WTC11 (cell line): ENCODE results near the gene NACC2. TPM values are rescaled to one million over a fixed set of nuclear protein-coding genes. Genes with fewer than 3 reads are reported as not detected.

Experiments
- ATAC-seq: fragments of 200-7000 bp; cut with Tn5 transposase; 2 replicates; pipeline ENCODE4 v1.10.0; 2021; ENCODE audit warnings: mild to moderate bottlenecking, moderate library complexity
- CTCF ChIA-PET: fragments of 300-600 bp; sonication (Branson Sonifier 250); formaldehyde crosslinking; loops from one replicate; lab custom pipeline; 2021; ENCODE audit warnings: antibody characterized with exemption; lab: Charles Lee
- POLR2A ChIA-PET: fragments of 350-600 bp; sonication (Branson Sonifier 250); formaldehyde crosslinking; loops from one replicate; lab custom pipeline; 2021; ENCODE audit warnings: antibody characterized with exemption; lab: Charles Lee
- DNase-seq: peaks from one replicate; pipeline ENCODE4 v3.0.0; 2021; ENCODE audit warnings: low spot score
- H3K27ac Mint-ChIP-seq: 2 replicates; pipeline ENCODE4 v1.8.0; 2021; ENCODE audit warnings: mixed read lengths
- H3K27me3 Mint-ChIP-seq: 2 replicates; pipeline ENCODE4 v1.8.0; 2021; ENCODE audit warnings: low read depth, mild to moderate bottlenecking, moderate library complexity, mixed read lengths
- H3K36me3 Mint-ChIP-seq: 2 replicates; pipeline ENCODE4 v1.8.0; 2021; ENCODE audit warnings: mixed read lengths
- H3K4me1 Mint-ChIP-seq: 2 replicates; pipeline ENCODE4 v1.8.0; 2022; ENCODE audit warnings: mixed read lengths
- H3K4me3 Mint-ChIP-seq: 2 replicates; pipeline ENCODE4 v1.8.0; 2021; ENCODE audit warnings: mild to moderate bottlenecking, moderate library complexity, mixed read lengths
- H3K9me3 Mint-ChIP-seq: 2 replicates; pipeline ENCODE4 v1.8.0; 2021; ENCODE audit warnings: mixed read lengths
- ATF2 ChIP-seq: sonication (generic); formaldehyde crosslinking; IDR thresholded peaks from 2 replicates; pipeline ENCODE4 v1.8.1; 2022; ENCODE audit warnings: low read depth, missing genetic modification reagents, borderline replicate concordance
- CREB1 ChIP-seq: sonication (generic); formaldehyde crosslinking; IDR thresholded peaks from 2 replicates; pipeline ENCODE4 v1.8.0; 2023; ENCODE audit warnings: mild to moderate bottlenecking, missing genetic modification reagents
- CTCF ChIP-seq: fragments of 200-600 bp; IDR thresholded peaks from 2 replicates; pipeline ENCODE4 v1.8.0; 2022; ENCODE audit warnings: antibody characterized with exemption
- FOXK1 ChIP-seq: sonication (generic); formaldehyde crosslinking; IDR thresholded peaks from 2 replicates; pipeline ENCODE4 v1.8.0; 2022; ENCODE audit warnings: mild to moderate bottlenecking, moderate library complexity, missing genetic modification reagents
- GTF2I ChIP-seq: fragments of 250-450 bp; sonication (Bioruptor Pico); conservative IDR thresholded peaks from 2 replicates; pipeline ENCODE4 v1.4.0; 2021; ENCODE audit warnings: mild to moderate bottlenecking
- JAZF1 ChIP-seq: fragments of 250-450 bp; sonication (Bioruptor Pico); IDR thresholded peaks from 2 replicates; pipeline ENCODE4 v1.9.0; 2021; ENCODE audit warnings: moderate library complexity, mild to moderate bottlenecking, inconsistent platforms
- MAX ChIP-seq: sonication (generic); formaldehyde crosslinking; IDR thresholded peaks from 2 replicates; pipeline ENCODE4 v1.8.0; 2022; ENCODE audit warnings: mild to moderate bottlenecking, missing genetic modification reagents
- NFE2L1 ChIP-seq: sonication (generic); formaldehyde crosslinking; IDR thresholded peaks from 2 replicates; pipeline ENCODE4 v1.8.1; 2023; ENCODE audit warnings: missing genetic modification reagents
- NFYB ChIP-seq: sonication (generic); formaldehyde crosslinking; conservative IDR thresholded peaks from 2 replicates; pipeline ENCODE4 v1.8.0; 2022; ENCODE audit warnings: low read depth, missing genetic modification reagents
- NR3C1 ChIP-seq: sonication (generic); formaldehyde crosslinking; conservative IDR thresholded peaks from 2 replicates; pipeline ENCODE4 v1.8.1; 2023; ENCODE audit warnings: low read depth, mild to moderate bottlenecking, missing genetic modification reagents
- PREB ChIP-seq: sonication (generic); formaldehyde crosslinking; IDR thresholded peaks from 2 replicates; pipeline ENCODE4 v1.8.1; 2022; ENCODE audit warnings: mild to moderate bottlenecking, missing genetic modification reagents, moderate library complexity, borderline replicate concordance
- TCF7 ChIP-seq: sonication (generic); formaldehyde crosslinking; IDR thresholded peaks from 2 replicates; pipeline ENCODE4 v1.8.0; 2022; ENCODE audit warnings: mild to moderate bottlenecking, low read depth, missing genetic modification reagents, moderate library complexity
- USF1 ChIP-seq: sonication (generic); formaldehyde crosslinking; IDR thresholded peaks from 2 replicates; pipeline ENCODE4 v1.8.0; 2022; ENCODE audit warnings: mild to moderate bottlenecking, missing genetic modification reagents
- ZBTB43 ChIP-seq: sonication (generic); formaldehyde crosslinking; IDR thresholded peaks from 2 replicates; pipeline ENCODE4 v1.8.1; 2023; ENCODE audit warnings: mild to moderate bottlenecking, missing genetic modification reagents
- ZNF138 ChIP-seq: sonication (generic); formaldehyde crosslinking; conservative IDR thresholded peaks from 2 replicates; pipeline ENCODE4 v1.8.1; 2022; ENCODE audit warnings: mild to moderate bottlenecking, moderate library complexity, missing genetic modification reagents
- ZNF232 ChIP-seq: sonication (generic); formaldehyde crosslinking; IDR thresholded peaks from 2 replicates; pipeline ENCODE4 v1.8.0; 2022; ENCODE audit warnings: mild to moderate bottlenecking, missing genetic modification reagents
- ZNF532 ChIP-seq: fragments of 250-450 bp; sonication (Bioruptor Pico); IDR thresholded peaks from 2 replicates; pipeline ENCODE4 v1.9.0; 2021; ENCODE audit warnings: mild to moderate bottlenecking, borderline replicate concordance
- total RNA-seq: library from RNA; stranded (reverse); gene quantifications from 3 replicates; pipeline ENCODE4 v1.2.3, GENCODE V29; 2021

The NACC2 gene
- total RNA-seq, 1 experiment from 2014 or later: 17.1 TPM

GRCh38 chr9:136138566-136138965 lies 43.5 kb upstream of the NACC2 start:
- Mint-ChIP-seq H3K27me3 (peaks cover 10% of the 10 kb centered on the region), H3K9me3 (no peaks in the 10 kb centered on the region), H3K27ac (peak overlapping the region; percentile 94; the same call in 1 of the 2 replicates), H3K36me3 (no peaks in the 10 kb centered on the region), H3K4me1 (peaks cover 17% of the 10 kb centered on the region), H3K4me3 (no peak overlapping the region; the same call in 1 of the 2 replicates)
- CTCF ChIA-PET: interaction anchor here (0.5 to 2.2 kb wide), 71 partner anchors 9 to 981 kb away, joined by 3 to 28 read pairs (median 5); partner anchors contain the start of genes CAMSAP1, LHX3, NACC2 and TMEM250
- peak; percentile 94 for DNase-seq
- TF ChIP-seq NFYB (no peak), FOXK1 (CRISPR knock-in tag) (peak; percentile 30; the same call in 1 of the 2 replicates), MAX (CRISPR knock-in tag) (peak; percentile 46; the same call in 1 of the 2 replicates), CTCF (peak; percentile 72)
- ATAC-seq: peak; percentile 64
- POLR2A ChIA-PET: no interaction called here

- peaks cover 12% of the 10 kb centered on the region for H3K4me1 Mint-ChIP-seq
- no peaks in the 10 kb centered on the region for H3K9me3 Mint-ChIP-seq
- ChIA-PET POLR2A (no interaction called here), CTCF (interaction anchor here (0.5 to 2.2 kb wide), 46 partner anchors 11 to 982 kb away, joined by 3 to 28 read pairs (median 6); partner anchors contain the start of genes CAMSAP1, NACC2 and UBAC1)
- no peaks in the 10 kb centered on the region for H3K36me3 Mint-ChIP-seq
- no peak overlapping the region for H3K27ac Mint-ChIP-seq
- TF ChIP-seq GTF2I (CRISPR knock-in tag): no peak
- TF ChIP-seq JAZF1: no peak
- TF ChIP-seq PREB (CRISPR knock-in tag): no peak
- no peak for TF ChIP-seq NFE2L1 (CRISPR knock-in tag)
- no peak for TF ChIP-seq CREB1 (CRISPR knock-in tag)
- TF ChIP-seq MAX (CRISPR knock-in tag): no peak
- no peak for TF ChIP-seq TCF7
- no peak for TF ChIP-seq NR3C1
- TF ChIP-seq ATF2: no peak
- TF ChIP-seq USF1 (CRISPR knock-in tag): no peak
- no peak for TF ChIP-seq ZNF232
- no peak for TF ChIP-seq ZNF138 (CRISPR knock-in tag)
- TF ChIP-seq ZNF532 (CRISPR knock-in tag): no peak
- TF ChIP-seq ZBTB43 (CRISPR knock-in tag): no peak
- DNase-seq (no peak), ATAC-seq (no peak)
- no peak overlapping the region for H3K4me3 Mint-ChIP-seq
- H3K27me3 Mint-ChIP-seq: peaks cover 12% of the 10 kb centered on the region
Observed at GRCh38 chr9:136137321-136138265, 42.5 kb upstream of the NACC2 start.
